ENCODE measurements around the gene SYT13.

Gene SYT13

GRCh38 chr11:45215098-45215865 lies 70.9 kb downstream of the SYT13 start:
- peak; percentile 12 for DNase-seq

DNA sequence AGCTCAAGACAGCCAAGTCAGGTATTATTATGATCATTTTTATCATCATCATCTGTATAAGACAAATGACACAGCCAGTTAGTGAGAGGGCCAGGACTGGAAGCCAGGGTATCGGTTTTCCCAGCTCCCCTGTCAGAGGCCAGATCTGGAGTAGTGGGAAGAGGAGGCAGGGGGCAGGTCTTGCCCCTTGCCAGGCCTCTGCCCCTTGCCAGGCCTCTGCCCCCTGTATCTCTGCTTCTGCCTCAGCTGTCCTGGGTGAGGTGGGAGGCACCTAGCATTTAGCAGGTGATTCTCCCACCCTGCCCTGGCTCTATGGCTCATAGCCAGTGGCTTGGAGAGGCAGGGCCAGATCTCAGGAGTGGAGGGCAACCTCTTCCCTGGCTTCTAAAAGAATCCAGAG lies 72.4 kb downstream of the SYT13 start:
- DNase-seq, result no peak

DNA sequence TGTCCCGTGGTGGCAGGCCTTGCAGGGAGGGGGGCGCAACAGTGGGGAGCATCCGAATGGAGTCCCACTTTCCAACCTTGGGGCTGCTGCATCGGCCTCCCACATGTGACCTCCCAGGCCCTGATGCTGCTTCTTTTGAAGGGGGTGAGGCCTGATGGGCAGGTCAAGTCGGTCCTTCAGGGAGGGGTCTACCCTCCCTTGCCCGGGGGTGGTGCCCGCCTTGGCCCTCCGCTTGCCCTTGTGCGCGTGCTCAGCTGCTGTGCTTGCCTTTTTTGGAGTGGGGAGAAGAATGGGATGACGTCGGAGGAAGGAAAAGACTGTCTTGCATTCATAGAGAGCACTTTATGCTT lies 72.8 kb downstream of the SYT13 start:
- DNase-seq, result no peak

DNA sequence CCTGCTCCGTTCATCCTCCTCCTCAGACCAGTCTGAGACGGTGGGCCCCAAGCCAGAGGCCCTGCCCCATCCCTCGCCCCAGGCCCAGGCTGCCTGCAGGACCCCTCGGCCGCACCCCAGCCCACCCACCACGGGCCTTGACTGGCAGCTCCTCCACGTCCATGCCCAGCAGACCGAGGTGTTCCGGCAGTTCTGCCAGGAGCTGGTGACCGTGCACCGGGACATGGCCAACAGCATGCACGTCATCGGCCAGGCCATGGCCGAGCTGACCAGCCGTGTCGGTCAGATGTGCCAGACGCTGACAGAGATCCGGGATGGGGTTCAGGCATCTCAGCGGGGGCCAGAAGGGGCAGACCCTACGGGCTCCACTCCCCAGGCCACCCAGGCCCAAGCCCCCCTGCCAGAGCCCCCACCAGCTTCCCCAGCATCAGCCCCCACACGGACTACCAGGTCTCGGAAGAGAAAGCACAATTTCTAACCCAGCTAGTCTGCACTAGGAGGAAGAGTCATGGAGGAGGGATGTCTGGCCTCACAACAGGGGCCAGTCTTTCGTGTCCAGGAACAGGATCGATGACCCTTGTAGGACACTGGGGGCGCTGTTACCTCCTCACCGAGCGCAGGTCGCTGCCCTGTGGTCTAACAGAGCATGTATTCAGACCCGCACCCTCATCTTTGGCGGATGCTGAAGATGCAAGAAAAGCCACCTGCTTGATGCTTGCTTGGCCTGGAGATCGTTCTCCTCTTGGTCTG lies 73.4 kb downstream of the SYT13 start:
- no peak for DNase-seq

GRCh38 chr11:45211732-45212131 lies 74.4 kb downstream of the SYT13 start:
- DNase-seq, result no peak

DNA sequence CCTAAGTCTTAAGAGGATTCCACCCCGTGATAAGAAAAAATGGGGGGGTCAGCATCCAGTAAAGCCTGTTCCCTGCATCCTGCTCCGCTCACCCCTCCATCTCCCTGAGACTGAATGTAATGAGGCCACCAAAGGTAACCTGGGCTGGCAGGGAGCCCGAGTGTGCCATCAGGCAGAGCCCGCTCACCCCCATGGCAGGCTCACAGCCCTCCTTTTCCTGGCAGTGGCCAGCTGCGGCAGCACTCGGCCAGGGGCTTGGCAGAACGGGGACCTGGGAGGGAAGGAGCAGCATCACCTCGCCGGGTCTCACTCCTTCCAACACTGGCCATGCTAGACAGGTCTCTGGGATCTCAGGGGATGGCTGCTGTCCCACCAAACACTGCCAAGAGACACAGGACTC lies 75.3 kb downstream of the SYT13 start:
- DNase-seq, result no peak

- DNase-seq, result no peak
These were observed 76.0 kb downstream of the SYT13 start for GRCh38 chr11:45209891-45210699.

GRCh38 chr11:45209000-45209879 lies 76.9 kb downstream of the SYT13 start:
- no peak for DNase-seq

GRCh38 chr11:45208135-45208534 lies 78.0 kb downstream of the SYT13 start:
- DNase-seq, result no peak

DNA sequence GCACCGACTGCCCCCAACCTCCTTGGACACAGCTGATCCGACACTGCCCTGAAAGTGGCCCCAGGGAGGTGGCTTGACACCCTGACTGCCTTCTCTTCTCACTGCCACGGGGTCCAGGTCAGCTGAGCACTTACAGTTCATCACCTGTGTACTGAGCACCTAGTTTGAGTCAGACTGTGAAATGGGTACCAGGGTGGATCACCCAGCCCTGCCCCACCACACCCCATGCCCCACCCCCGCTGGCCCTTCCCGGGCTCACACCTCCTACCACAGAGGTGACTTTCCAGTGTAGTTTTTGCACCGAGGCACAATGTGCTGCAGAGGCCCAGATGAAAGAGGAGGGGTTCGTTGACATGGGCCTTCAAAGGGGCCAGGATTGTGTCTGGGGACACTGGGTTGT lies 80.2 kb downstream of the SYT13 start:
- no peak for DNase-seq

- DNase-seq, result no peak
These were observed 81.4 kb downstream of the SYT13 start for GRCh38 chr11:45204761-45205160.

- no peak for DNase-seq
These were observed 92.4 kb downstream of the SYT13 start for GRCh38 chr11:45193695-45194094.

Measured in OCI-M1 (cell line).